Ishikawa (cell line): ENCODE measurements around the gene BMP6.

ENCODE experiments used
- CREB1 ChIP-seq: IDR thresholded peaks from 2 replicates; pipeline ENCODE4 v1.6.1; 2012; ENCODE audit warnings: low read depth
- EGR1 ChIP-seq: IDR thresholded peaks from 2 replicates; pipeline ENCODE4 v1.6.1; 2012
- MAX ChIP-seq: IDR thresholded peaks from 2 replicates; pipeline ENCODE4 v1.6.1; 2012
- NFIC ChIP-seq: IDR thresholded peaks from 2 replicates; pipeline ENCODE4 v1.6.1; 2012
- RAD21 ChIP-seq: IDR thresholded peaks from 2 replicates; pipeline ENCODE4 v1.6.1; 2012; ENCODE audit warnings: low read depth
- REST ChIP-seq: IDR thresholded peaks from 2 replicates; pipeline ENCODE4 v1.6.1; 2012; ENCODE audit warnings: low read depth, mild to moderate bottlenecking

GRCh38 chr6:7887278-7887991, 161.5 kb downstream of the BMP6 start:
- TF ChIP-seq EGR1, result no peak
- no peak for TF ChIP-seq RAD21
- no peak for TF ChIP-seq CREB1
- no peak for TF ChIP-seq MAX
- TF ChIP-seq REST, result no peak
- no peak for TF ChIP-seq NFIC
